H1 (cell line): Measurements from ENCODE around the gene CNOT8. TPM values are rescaled to one million over a fixed set of nuclear protein-coding genes. Genes with fewer than 3 reads are reported as not detected.

Source experiments
- CTCF ChIA-PET: fragments of 300-600 bp; sonication (Branson Sonifier 250); formaldehyde crosslinking; loops from one replicate; lab custom pipeline; 2021; ENCODE audit not compliant: partially characterized antibody; lab: Charles Lee
- POLR2A ChIA-PET: fragments of 300-600 bp; sonication (Branson Sonifier 250); formaldehyde crosslinking; loops from one replicate; lab custom pipeline; 2021; ENCODE audit warnings: inconsistent platforms; ENCODE audit not compliant: partially characterized antibody; lab: Charles Lee
- DNase-seq, 2 experiments: peaks; one replicate each; pipeline versions ENCODE4 v3.0.0 to v3.0.0-alpha.2; 2010 to 2022; ENCODE audit warnings: low spot score in 2 of 2, low read depth in 1 of 2, mixed read lengths in 1 of 2
- FAIRE-seq: peaks from 2 replicates; lab custom pipeline; 2011; peaks lifted over from hg19 to GRCh38; lab: Jason Lieb, UNC
- H2AFZ ChIP-seq: 2 replicates; pipeline ENCODE4 v1.8.1; 2012; ENCODE audit warnings: low read length, inconsistent platforms
- H2AK5ac ChIP-seq: 2 replicates; pipeline ENCODE4 v1.6.1; 2013; ENCODE audit warnings: low read depth, low read length
- H2BK120ac ChIP-seq: replicated peaks from 2 replicates; pipeline ENCODE3; 2013; ENCODE audit warnings: low read depth, low read length, inconsistent platforms
- H2BK12ac ChIP-seq: 2 replicates; pipeline ENCODE4 v1.6.1; 2013; ENCODE audit warnings: low read depth, low read length
- H2BK15ac ChIP-seq: 2 replicates; pipeline ENCODE4 v1.6.1; 2013; ENCODE audit warnings: low read length
- H2BK20ac ChIP-seq: 2 replicates; pipeline ENCODE4 v1.6.1; 2013; ENCODE audit warnings: low read length
- H2BK5ac ChIP-seq: 2 replicates; pipeline ENCODE4 v1.6.1; 2013; ENCODE audit warnings: low read depth, low read length
- H3K14ac ChIP-seq: 2 replicates; pipeline ENCODE4 v1.6.1; 2013; ENCODE audit warnings: inconsistent platforms; ENCODE audit not compliant: insufficient read length
- H3K18ac ChIP-seq: 2 replicates; pipeline ENCODE4 v1.6.1; 2013; ENCODE audit warnings: low read length; ENCODE audit errors: extremely low read depth
- H3K23ac ChIP-seq: 2 replicates; pipeline ENCODE4 v1.6.1; 2013; ENCODE audit warnings: inconsistent platforms; ENCODE audit not compliant: insufficient read length
- H3K23me2 ChIP-seq: 2 replicates; pipeline ENCODE4 v1.6.1; 2013; ENCODE audit warnings: low read depth, low read length
- H3K27ac ChIP-seq: 2 replicates; pipeline ENCODE4 v1.6.1; 2011; ENCODE audit warnings: low read depth, low read length, inconsistent platforms
- H3K27me3 ChIP-seq, 4 experiments: replicated peaks in 1 of 4; 1 replicate in 1 of 4; 2 replicates in 3 of 4; pipeline versions ENCODE4 v1.6.1 to v1.8.1; 2011 to 2013; ENCODE audit warnings: low read length in 3 of 4, mild to moderate bottlenecking in 3 of 4, inconsistent platforms in 2 of 4, mixed read lengths in 2 of 4, moderate library complexity in 1 of 4; ENCODE audit not compliant: control insufficient read depth in 3 of 4, insufficient read depth in 3 of 4; ENCODE audit errors: extremely low read depth in 1 of 4
- H3K36me3 ChIP-seq, 4 experiments: 2 replicates each; pipeline versions ENCODE4 v1.6.1 to v1.8.1; 2011 to 2013; ENCODE audit warnings: mild to moderate bottlenecking in 4 of 4, low read length in 3 of 4, moderate library complexity in 2 of 4, control low read depth in 1 of 4, inconsistent platforms in 1 of 4; ENCODE audit not compliant: insufficient read depth in 4 of 4, control insufficient read depth in 2 of 4
- H3K4ac ChIP-seq: replicated peaks from 2 replicates; pipeline ENCODE3; 2013; ENCODE audit warnings: low read length, low read depth, mixed read lengths, inconsistent platforms; ENCODE audit not compliant: insufficient read length
- H3K4me1 ChIP-seq, 4 experiments: replicated peaks in 1 of 4; 1 replicate in 1 of 4; 2 replicates in 3 of 4; pipeline versions ENCODE4 v1.6.1 to v1.8.1; 2011 to 2013; ENCODE audit warnings: low read length in 3 of 4, inconsistent platforms in 2 of 4, mixed read lengths in 1 of 4; ENCODE audit not compliant: insufficient read depth in 4 of 4, control insufficient read depth in 3 of 4
- H3K4me2 ChIP-seq, 2 experiments: 2 replicates each; pipeline versions ENCODE4 v1.6.1 to v1.8.1; 2011 to 2013; ENCODE audit warnings: low read depth in 2 of 2, low read length in 2 of 2, control low read depth in 1 of 2, inconsistent platforms in 1 of 2, mild to moderate bottlenecking in 1 of 2; ENCODE audit not compliant: insufficient read depth in 1 of 2
- H3K4me3 ChIP-seq, 4 experiments: fragments of 200-600, 300-600 bp in 1 of 4; sonication (generic), shearing (Covaris generic), sonication (Bioruptor Twin) in 1 of 4; 2 replicates each; pipeline versions ENCODE4 v1.5.1 to v1.8.1; 2011 to 2016; ENCODE audit warnings: low read length in 4 of 4, low read depth in 3 of 4, control low read depth in 2 of 4, inconsistent platforms in 2 of 4, mild to moderate bottlenecking in 2 of 4, mixed read lengths in 1 of 4, moderate library complexity in 1 of 4; ENCODE audit not compliant: insufficient read depth in 2 of 4; ENCODE audit errors: extremely low read depth in 1 of 4
- H3K56ac ChIP-seq: replicated peaks from 2 replicates; pipeline ENCODE3; 2013; ENCODE audit warnings: low read depth, mild to moderate bottlenecking, mixed read lengths, low read length, inconsistent platforms; ENCODE audit not compliant: insufficient read length
- H3K79me1 ChIP-seq: 2 replicates; pipeline ENCODE4 v1.6.1; 2013; ENCODE audit warnings: low read depth, low read length, control low read depth
- H3K79me2 ChIP-seq, 2 experiments: 2 replicates each; pipeline versions ENCODE4 v1.6.1 to v1.8.1; 2012 to 2013; ENCODE audit warnings: low read length in 2 of 2, mild to moderate bottlenecking in 2 of 2, inconsistent platforms in 1 of 2; ENCODE audit not compliant: insufficient read depth in 2 of 2, control insufficient read depth in 1 of 2
- H3K9ac ChIP-seq, 4 experiments: replicated peaks in 1 of 4; 1 replicate in 1 of 4; 2 replicates in 3 of 4; pipeline versions ENCODE4 v1.6.1 to v1.8.1; 2011 to 2013; ENCODE audit warnings: low read depth in 3 of 4, low read length in 3 of 4, control low read depth in 2 of 4, mild to moderate bottlenecking in 2 of 4, moderate library complexity in 2 of 4, inconsistent platforms in 1 of 4; ENCODE audit errors: extremely low read depth in 1 of 4
- H3K9me3 ChIP-seq, 2 experiments: 2 replicates each; pipeline versions ENCODE4 v1.6.1 to v1.8.1; 2012 to 2013; ENCODE audit warnings: mild to moderate bottlenecking in 2 of 2, moderate library complexity in 2 of 2, control low read depth in 1 of 2, inconsistent platforms in 1 of 2, low read depth in 1 of 2, low read length in 1 of 2, mixed read lengths in 1 of 2; ENCODE audit not compliant: insufficient read depth in 2 of 2
- H4K20me1 ChIP-seq, 2 experiments: replicated peaks in 1 of 2; 2 replicates each; pipeline versions ENCODE3 to v1.8.1; 2011 to 2013; ENCODE audit warnings: inconsistent platforms in 2 of 2, low read length in 2 of 2, mild to moderate bottlenecking in 1 of 2; ENCODE audit not compliant: insufficient read depth in 2 of 2, control insufficient read depth in 1 of 2
- H4K5ac ChIP-seq: 2 replicates; pipeline ENCODE4 v1.6.1; 2013; ENCODE audit warnings: low read length, low read depth, mixed read lengths, inconsistent platforms; ENCODE audit not compliant: insufficient read length
- H4K8ac ChIP-seq: 2 replicates; pipeline ENCODE4 v1.8.0; 2013; ENCODE audit warnings: mild to moderate bottlenecking, moderate library complexity, low read length, inconsistent platforms; ENCODE audit not compliant: insufficient read depth; ENCODE audit errors: extremely low read depth
- H4K91ac ChIP-seq: replicated peaks from 2 replicates; pipeline ENCODE3; 2013; ENCODE audit warnings: low read length, mixed read lengths, inconsistent platforms; ENCODE audit not compliant: insufficient read length
- CBX5 ChIP-seq: fragments of 300-800, 300-1000 bp; sonication (generic); IDR thresholded peaks from 2 replicates; pipeline ENCODE4 v1.7.1; 2016; ENCODE audit warnings: antibody characterized with exemption, low read length, low read depth
- GABPA ChIP-seq: IDR thresholded peaks from 2 replicates; pipeline ENCODE4 v1.6.1; 2011; ENCODE audit warnings: mild to moderate bottlenecking, low read length, moderate library complexity, borderline replicate concordance; ENCODE audit not compliant: insufficient read depth
- KDM5A ChIP-seq: fragments of 200-600 bp; IDR thresholded peaks from 2 replicates; pipeline ENCODE4 v1.7.1; 2012; ENCODE audit warnings: mild to moderate bottlenecking, low read length, inconsistent platforms, mixed read lengths
- MAFK ChIP-seq: IDR thresholded peaks from 2 replicates; pipeline ENCODE4 v1.6.1; 2012; ENCODE audit warnings: low read depth, mild to moderate bottlenecking, improper control_type of control experiment, low read length
- RAD21 ChIP-seq, 2 experiments: IDR thresholded peaks in 1 of 2; conservative IDR thresholded peaks in 1 of 2; 2 replicates each; pipeline ENCODE4 v1.6.1; 2011; ENCODE audit warnings: low read depth in 2 of 2, low read length in 2 of 2, improper control_type of control experiment in 1 of 2, inconsistent platforms in 1 of 2, mild to moderate bottlenecking in 1 of 2, moderate library complexity in 1 of 2
- SP2 ChIP-seq: IDR thresholded peaks from 2 replicates; pipeline ENCODE4 v1.6.1; 2012; ENCODE audit warnings: mild to moderate bottlenecking, low read length, inconsistent platforms
- TAF1 ChIP-seq: IDR thresholded peaks from 2 replicates; pipeline ENCODE4 v1.6.1; 2011; ENCODE audit warnings: mild to moderate bottlenecking, low read depth, low read length
- TAF7 ChIP-seq: optimal IDR thresholded peaks from 2 replicates; pipeline ENCODE3; 2011; ENCODE audit warnings: low read depth, mild to moderate bottlenecking, inconsistent platforms, low read length, moderate library complexity, borderline replicate concordance
- WGBS, 2 experiments: shearing (Covaris generic) in 1 of 2; methylation state at CpG; one replicate each; pipeline versions ENCODE4 v1.1.6 to v1.1.7; 2013 to 2015; ENCODE audit warnings: low lambda C conversion rate in 2 of 2, mixed read lengths in 2 of 2, inconsistent platforms in 1 of 2, low coverage in 1 of 2, missing lambda C conversion rate in 1 of 2; ENCODE audit not compliant: insufficient replicate concordance in 2 of 2, insufficient coverage in 1 of 2, insufficient read length in 1 of 2; ENCODE audit errors: extremely low coverage in 1 of 2, missing lambda C conversion rate in 1 of 2; 5-methylcytosine and 5-hydroxymethylcytosine counted together
- polyA plus RNA-seq, 7 experiments: library from polyadenylated mRNA; depleted of rRNA in 3 of 7; stranded (reverse) in 5 of 7; unstranded in 2 of 7; fragments of >200 nt in 5 of 7; fragments of 200-250 nt in 2 of 7; gene quantifications; 1 replicate in 5 of 7; 2 replicates in 1 of 7; 4 replicates in 1 of 7; pipeline versions ENCODE4 v1.2.1 to v1.2.3, GENCODE V29; 2011 to 2013; ENCODE audit warnings: missing spikeins in 2 of 7, mixed read lengths in 2 of 7
- total RNA-seq: library from RNA; stranded (reverse); fragmentation: NEBNext Ultra II Directional; extraction: Animal tissue kit (Norgen Biotek cat#: 25700); gene quantifications from 2 replicates; pipeline ENCODE4 v1.2.1, GENCODE V29; 2021

Gene CNOT8
- total and polyA plus RNA-seq, 2 of the 8 experiments (the other 6 are each of a cell fraction or from before 2014, with no cell fraction given), result 36.4 to 62.9 TPM

GRCh38 chr5:154829181-154829588, 29.2 kb upstream of the CNOT8 start:
- H4K20me1 ChIP-seq, result peaks cover 0 to 3% of the 10 kb centered on the region in 2 experiments

More at GRCh38 chr5:154829181-154829588, 29.2 kb upstream of the CNOT8 start:
- FAIRE-seq (no peak), DNase-seq (no peak)
- 78% methylated on average over 2 of the region's 2 CpGs; no CpG with 5 or more reads in 1 of the 2 experiments for WGBS, 2 experiments
- H3K79me2 ChIP-seq, result no peaks in the 10 kb centered on the region
- H3K23me2 ChIP-seq, result no peaks in the 10 kb centered on the region
- H3K56ac ChIP-seq, result no peak overlapping the region
- no peak overlapping the region for H3K18ac ChIP-seq
- no peak for TF ChIP-seq RAD21 (IDR thresholded peaks at IDR 0.05 in 1 of 2, conservative IDR thresholded peaks at IDR 0.05 in 1 of 2; ENCODE audit: low read depth in 2 of 2, low read length in 2 of 2)
- TF ChIP-seq CBX5, result no peak
- TF ChIP-seq GABPA, result no peak
- TF ChIP-seq TAF7, result no peak
- no peak for TF ChIP-seq TAF1
- no peak for TF ChIP-seq SP2
- no peak for TF ChIP-seq KDM5A
- no peak for TF ChIP-seq MAFK
- H3K79me1 ChIP-seq, result no peaks in the 10 kb centered on the region
- H3K9ac ChIP-seq, result no peak overlapping the region
- H4K91ac ChIP-seq, result no peak overlapping the region
- no peak overlapping the region for H4K8ac ChIP-seq
- no peaks in the 10 kb centered on the region for H3K4me1 ChIP-seq
- no peak overlapping the region for H2BK120ac ChIP-seq
- no peak overlapping the region for H3K14ac ChIP-seq
- H2AK5ac ChIP-seq, result no peak overlapping the region
- no peak overlapping the region for H2BK15ac ChIP-seq
- H4K5ac ChIP-seq, result no peak overlapping the region
- ChIA-PET POLR2A (interaction anchor here (0.6 to 2.8 kb wide), 3 partner anchors 10 to 650 kb away, joined by 5 to 7 read pairs (median 7); no protein-coding TSS in a partner anchor), CTCF (interaction anchor here (1.1 kb wide), 3 partner anchors 9 to 179 kb away, joined by 3 to 6 read pairs (median 4); no protein-coding TSS in a partner anchor)
- H3K4me3 ChIP-seq, result no peak overlapping the region
- H3K23ac ChIP-seq, result no peak overlapping the region
- H2BK5ac ChIP-seq, result no peak overlapping the region
- H3K4ac ChIP-seq, result no peak overlapping the region
- no peaks in the 10 kb centered on the region for H3K9me3 ChIP-seq
- H3K27ac ChIP-seq, result no peak overlapping the region
- no peak overlapping the region for H2AFZ ChIP-seq
- no peaks in the 10 kb centered on the region for H3K27me3 ChIP-seq
- no peak overlapping the region for H2BK20ac ChIP-seq
- H2BK12ac ChIP-seq, result no peak overlapping the region
- no peak overlapping the region for H3K4me2 ChIP-seq
- peaks cover 0 to 17% (median 12%) of the 10 kb centered on the region in 4 experiments; a peak in 7 of 8 replicates for H3K36me3 ChIP-seq
